Fibroblast of lung (primary cell): ENCODE results near the gene DNAH9. TPM values are rescaled to one million over a fixed set of nuclear protein-coding genes. Genes with fewer than 3 reads are reported as not detected.

Experiments
- DNase-seq, 2 donors: peaks; one replicate each; pipeline versions ENCODE4 v3.0.0 to v3.0.0-alpha.2; 2010; ENCODE audit warnings: low read depth in 2 of 2
- H2AFZ ChIP-seq: 2 replicates; pipeline ENCODE4 v1.5.1; 2012; ENCODE audit warnings: low read length, control low read depth, inconsistent platforms
- H3K27ac ChIP-seq: 2 replicates; pipeline ENCODE4 v1.5.1; 2011; ENCODE audit warnings: low read length, control low read depth; ENCODE audit not compliant: insufficient read depth
- H3K27me3 ChIP-seq: 2 replicates; pipeline ENCODE4 v1.5.1; 2011; ENCODE audit warnings: mild to moderate bottlenecking, low read length; ENCODE audit not compliant: control insufficient read depth, insufficient read depth
- H3K36me3 ChIP-seq: 2 replicates; pipeline ENCODE4 v1.5.1; 2011; ENCODE audit warnings: low read length; ENCODE audit not compliant: control insufficient read depth, insufficient read depth
- H3K4me1 ChIP-seq: 2 replicates; pipeline ENCODE4 v1.5.1; 2011; ENCODE audit warnings: low read length; ENCODE audit not compliant: control insufficient read depth, insufficient read depth; ENCODE audit errors: extremely low read depth
- H3K4me2 ChIP-seq: 2 replicates; pipeline ENCODE4 v1.5.1; 2011; ENCODE audit warnings: low read length, control low read depth; ENCODE audit not compliant: insufficient read depth; ENCODE audit errors: extremely low read depth
- H3K4me3 ChIP-seq, 4 experiments: fragments of 200-600 bp in 1 of 4; sonication (generic) in 1 of 4; replicated peaks in 1 of 4; 2 replicates each; pipeline ENCODE4 v1.5.1; 2011 to 2016; ENCODE audit warnings: low read length in 4 of 4, low read depth in 3 of 4, mild to moderate bottlenecking in 3 of 4, control low read depth in 2 of 4, inconsistent platforms in 1 of 4, mixed read lengths in 1 of 4; ENCODE audit not compliant: insufficient read depth in 1 of 4; ENCODE audit errors: control extremely low read depth in 1 of 4
- H3K79me2 ChIP-seq: 2 replicates; pipeline ENCODE4 v1.5.1; 2012; ENCODE audit warnings: mild to moderate bottlenecking, low read length, inconsistent platforms; ENCODE audit not compliant: control insufficient read depth, insufficient read depth
- H3K9ac ChIP-seq: 2 replicates; pipeline ENCODE4 v1.5.1; 2011; ENCODE audit warnings: mild to moderate bottlenecking, low read length, control low read depth; ENCODE audit not compliant: insufficient read depth
- H3K9me3 ChIP-seq: 2 replicates; pipeline ENCODE4 v1.5.1; 2012; ENCODE audit warnings: low read depth, low read length; ENCODE audit not compliant: control insufficient read depth, insufficient read depth
- H4K20me1 ChIP-seq: 2 replicates; pipeline ENCODE4 v1.5.1; 2011; ENCODE audit warnings: low read length; ENCODE audit not compliant: control insufficient read depth, insufficient read depth; ENCODE audit errors: extremely low read depth
- CTCF ChIP-seq, 2 donors: IDR thresholded peaks in 1 of 2; conservative IDR thresholded peaks in 1 of 2; 1 replicate in 1 of 2; 2 replicates in 1 of 2; pipeline ENCODE4 v1.5.1; 2011 to 2012; ENCODE audit warnings: low read length in 2 of 2, control low read depth in 1 of 2, inconsistent platforms in 1 of 2, low read depth in 1 of 2, mild to moderate bottlenecking in 1 of 2
- EZH2 ChIP-seq: IDR thresholded peaks from 2 replicates; pipeline ENCODE4 v1.5.1; 2012; ENCODE audit warnings: low read length, control low read depth, mild to moderate bottlenecking; ENCODE audit errors: missing control alignments
- polyA plus RNA-seq, 2 donors: library from polyadenylated mRNA; depleted of rRNA in 1 of 2; stranded (reverse) in 1 of 2; unstranded in 1 of 2; fragments of >200 nt; gene quantifications; 2 replicates each; pipeline ENCODE4 v1.2.1, GENCODE V29; 2011 to 2012; ENCODE audit warnings: missing spikeins in 1 of 2
- total RNA-seq: library from RNA; depleted of rRNA; stranded (reverse); fragments of >200 nt; gene quantifications from 2 replicates; pipeline ENCODE4 v1.2.1, GENCODE V29; 2014

DNAH9 gene
- total and polyA plus RNA-seq, 2 donors (not counting 1 experiment from before 2014, with no cell fraction given): not detected

GRCh38 chr17:11825572-11826209 is 227.4 kb downstream of the DNAH9 start:
- Histone ChIP-seq H3K27ac (no peak overlapping the region), H3K4me3 (no peak overlapping the region), H3K27me3 (no peaks in the 10 kb centered on the region), H3K36me3 (no peaks in the 10 kb centered on the region), H4K20me1 (no peaks in the 10 kb centered on the region), H3K9me3 (no peaks in the 10 kb centered on the region), H3K9ac (no peak overlapping the region), H3K79me2 (no peaks in the 10 kb centered on the region), H2AFZ (no peak overlapping the region), H3K4me2 (no peak overlapping the region), H3K4me1 (no peaks in the 10 kb centered on the region)
- no peak for TF ChIP-seq CTCF (conservative IDR thresholded peaks at IDR 0.05 in 1 of 2, IDR thresholded peaks at IDR 0.05 in 1 of 2; ENCODE audit: low read depth in 1 of 2, low read length in 2 of 2)
- TF ChIP-seq EZH2: no peak
- no peak for DNase-seq

GRCh38 chr17:11832401-11833137 is 234.3 kb downstream of the DNAH9 start:
- no peak for TF ChIP-seq CTCF (conservative IDR thresholded peaks at IDR 0.05 in 1 of 2, IDR thresholded peaks at IDR 0.05 in 1 of 2; ENCODE audit: low read depth in 1 of 2, low read length in 2 of 2)
- TF ChIP-seq EZH2: no peak

DNA sequence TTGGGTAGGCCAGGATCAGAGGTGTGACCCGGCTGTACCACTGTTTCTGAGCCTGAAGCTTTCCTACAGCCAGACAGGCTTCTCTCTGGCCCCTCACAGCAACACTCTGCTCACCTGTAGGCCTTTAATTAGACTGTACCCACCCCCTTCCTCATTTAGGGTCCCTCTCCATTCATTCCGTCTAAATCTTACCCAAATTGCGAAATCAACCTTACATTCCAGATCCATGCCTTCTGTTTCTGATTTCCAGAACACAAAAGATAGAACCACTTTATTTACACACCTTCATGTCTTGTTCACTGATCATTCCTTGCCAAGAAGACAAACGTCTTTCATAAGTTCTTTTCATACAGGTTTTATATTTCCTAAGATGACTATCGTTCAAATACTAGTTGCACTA is 238.2 kb downstream of the DNAH9 start:
- DNase-seq: no peak
- TF ChIP-seq CTCF (conservative IDR thresholded peaks at IDR 0.05 in 1 of 2, IDR thresholded peaks at IDR 0.05 in 1 of 2; ENCODE audit: low read depth in 1 of 2, low read length in 2 of 2): no peak
- no peak for TF ChIP-seq EZH2
- H3K79me2 ChIP-seq: no peaks in the 10 kb centered on the region
- no peaks in the 10 kb centered on the region for H3K36me3 ChIP-seq
- H3K27ac ChIP-seq: no peak overlapping the region
- no peak overlapping the region for H3K4me2 ChIP-seq
- H3K4me1 ChIP-seq: no peaks in the 10 kb centered on the region
- H3K27me3 ChIP-seq: no peaks in the 10 kb centered on the region
- no peak overlapping the region for H2AFZ ChIP-seq
- H3K9ac ChIP-seq: no peak overlapping the region
- H3K4me3 ChIP-seq: no peak overlapping the region
- H4K20me1 ChIP-seq: no peaks in the 10 kb centered on the region
- H3K9me3 ChIP-seq: no peaks in the 10 kb centered on the region

More at GRCh38 chr17:11832401-11833137, 234.3 kb downstream of the DNAH9 start:
- H3K36me3 ChIP-seq: no peaks in the 10 kb centered on the region
- H3K4me3 ChIP-seq: no peak overlapping the region
- H3K27ac ChIP-seq: no peak overlapping the region
- H3K79me2 ChIP-seq: no peaks in the 10 kb centered on the region
- H3K4me2 ChIP-seq: no peak overlapping the region
- no peaks in the 10 kb centered on the region for H3K27me3 ChIP-seq
- no peaks in the 10 kb centered on the region for H4K20me1 ChIP-seq
- DNase-seq: no peak
- no peak overlapping the region for H3K9ac ChIP-seq
- no peaks in the 10 kb centered on the region for H3K4me1 ChIP-seq
- no peak overlapping the region for H2AFZ ChIP-seq
- H3K9me3 ChIP-seq: no peaks in the 10 kb centered on the region
